H1 (cell line): ENCODE measurements around the gene PLIN1. TPM values are rescaled to one million over a fixed set of nuclear protein-coding genes. Genes with fewer than 3 reads are reported as not detected.

ENCODE experiments used
- BRCA1 ChIP-seq: IDR thresholded peaks from 2 replicates; pipeline ENCODE4 v1.6.1; 2012; ENCODE audit warnings: low read depth, low read length, improper control_type of control experiment
- CBX8 ChIP-seq: fragments of 300-800, 300-1000 bp; sonication (generic); IDR thresholded peaks from 2 replicates; pipeline ENCODE4 v1.7.1; 2016; ENCODE audit warnings: low read depth, low read length, borderline replicate concordance
- E2F6 ChIP-seq: IDR thresholded peaks from 2 replicates; pipeline ENCODE4 v1.6.1; 2012; ENCODE audit warnings: inconsistent platforms
- EP300 ChIP-seq, 2 experiments: IDR thresholded peaks; 1 replicate in 1 of 2; 2 replicates in 1 of 2; pipeline ENCODE4 v1.6.1; 2011 to 2012; ENCODE audit warnings: low read depth in 2 of 2, low read length in 2 of 2, mild to moderate bottlenecking in 2 of 2, borderline replicate concordance in 1 of 2, inconsistent platforms in 1 of 2, moderate library complexity in 1 of 2
- EZH2 ChIP-seq: fragments of 200-600 bp; sonication (generic); IDR thresholded peaks from 2 replicates; pipeline ENCODE4 v1.7.1; 2012; ENCODE audit warnings: low read depth, mild to moderate bottlenecking, moderate library complexity, low read length, inconsistent platforms; ENCODE audit not compliant: severe bottlenecking
- GABPA ChIP-seq: IDR thresholded peaks from 2 replicates; pipeline ENCODE4 v1.6.1; 2011; ENCODE audit warnings: mild to moderate bottlenecking, low read length, moderate library complexity, borderline replicate concordance; ENCODE audit not compliant: insufficient read depth
- POU5F1 ChIP-seq: IDR thresholded peaks from 2 replicates; pipeline ENCODE4 v1.6.1; 2011; ENCODE audit warnings: low read depth, mild to moderate bottlenecking, low read length, moderate library complexity
- polyA plus RNA-seq, 7 experiments: library from polyadenylated mRNA; depleted of rRNA in 3 of 7; stranded (reverse) in 5 of 7; unstranded in 2 of 7; fragments of >200 nt in 5 of 7; fragments of 200-250 nt in 2 of 7; gene quantifications; 1 replicate in 5 of 7; 2 replicates in 1 of 7; 4 replicates in 1 of 7; pipeline versions ENCODE4 v1.2.1 to v1.2.3, GENCODE V29; 2011 to 2013; ENCODE audit warnings: missing spikeins in 2 of 7, mixed read lengths in 2 of 7
- total RNA-seq: library from RNA; stranded (reverse); fragmentation: NEBNext Ultra II Directional; extraction: Animal tissue kit (Norgen Biotek cat#: 25700); gene quantifications from 2 replicates; pipeline ENCODE4 v1.2.1, GENCODE V29; 2021

PLIN1 gene
- total and polyA plus RNA-seq, 2 of the 8 experiments (the other 6 are each of a cell fraction or from before 2014, with no cell fraction given): 0.33 TPM; not detected in 1

GRCh38 chr15:89666184-89666857 lies 12.8 kb downstream of the PLIN1 start (continued):
- TF ChIP-seq E2F6: no peak
- no peak for TF ChIP-seq POU5F1
- no peak for TF ChIP-seq EZH2
- TF ChIP-seq GABPA: no peak
- TF ChIP-seq EP300 (IDR thresholded peaks at IDR 0.05; ENCODE audit: borderline replicate concordance in 1 of 2, low read depth in 2 of 2, low read length in 2 of 2): no peak
- no peak for TF ChIP-seq CBX8
- TF ChIP-seq BRCA1: no peak
